Esophagus muscularis mucosa (tissue), 3 donors: ENCODE results near the gene ARAF.

Source experiments
- CTCF ChIP-seq, 3 experiments: fragments of 200-600 bp in 2 of 3; fragments of 450-650 bp in 1 of 3; sonication (generic) in 2 of 3; IDR thresholded peaks; one replicate each; pipeline ENCODE4 v1.5.1; 2017 to 2019; ENCODE audit warnings: antibody characterized with exemption in 3 of 3, mild to moderate bottlenecking in 2 of 3, moderate library complexity in 1 of 3
- POLR2A ChIP-seq: fragments of 450-650 bp; IDR thresholded peaks from one replicate; pipeline ENCODE4 v1.6.1; 2017; ENCODE audit warnings: antibody characterized with exemption, moderate library complexity, mild to moderate bottlenecking, low read depth

- TF ChIP-seq CTCF (IDR thresholded peaks at IDR 0.05) (no peak), POLR2A (no peak)
Measured at GRCh38 chrX:47564438-47565085, 3.6 kb downstream of the ARAF start.
